Embryonic facial prominence (tissue), 1 donor: ENCODE results near the gene LMCD1.

ENCODE experiments used
- DNase-seq: peaks from one replicate; pipeline ENCODE4 v3.0.0-alpha.2; 2016; ENCODE audit errors: extremely low spot score

LMCD1 gene

GRCh38 chr3:8536096-8537056 lies 34.8 kb downstream of the LMCD1 start:
- DNase-seq = no peak

- no peak for DNase-seq
These were observed 35.8 kb downstream of the LMCD1 start for GRCh38 chr3:8537440-8537839.

- no peak for DNase-seq
These were observed 36.6 kb downstream of the LMCD1 start for GRCh38 chr3:8538223-8538622.

- DNase-seq = no peak
These were observed 37.3 kb downstream of the LMCD1 start for GRCh38 chr3:8538913-8539312.

- DNase-seq = no peak
These were observed 37.8 kb downstream of the LMCD1 start for GRCh38 chr3:8539419-8539818.

GRCh38 chr3:8540456-8540855 lies 38.8 kb downstream of the LMCD1 start:
- DNase-seq = no peak

GRCh38 chr3:8541486-8541885 lies 39.9 kb downstream of the LMCD1 start:
- no peak for DNase-seq

- DNase-seq = no peak
These were observed 40.8 kb downstream of the LMCD1 start for GRCh38 chr3:8542190-8543135.

GRCh38 chr3:8546609-8547008 lies 45.0 kb downstream of the LMCD1 start:
- no peak for DNase-seq

- no peak for DNase-seq
These were observed 47.1 kb downstream of the LMCD1 start for GRCh38 chr3:8548502-8549275.

GRCh38 chr3:8549354-8549753 lies 47.7 kb downstream of the LMCD1 start:
- DNase-seq = no peak

GRCh38 chr3:8550611-8551010 lies 49.0 kb downstream of the LMCD1 start:
- no peak for DNase-seq

GRCh38 chr3:8552223-8552762 lies 50.7 kb downstream of the LMCD1 start:
- no peak for DNase-seq

GRCh38 chr3:8553405-8553804 lies 51.8 kb downstream of the LMCD1 start:
- no peak for DNase-seq

- no peak for DNase-seq
These were observed 53.1 kb downstream of the LMCD1 start for GRCh38 chr3:8554696-8555095.

GRCh38 chr3:8555113-8555661 lies 53.6 kb downstream of the LMCD1 start:
- peak; percentile 43 for DNase-seq

- DNase-seq = no peak
These were observed 54.3 kb downstream of the LMCD1 start for GRCh38 chr3:8555725-8556472.

- DNase-seq = no peak
These were observed 54.8 kb downstream of the LMCD1 start for GRCh38 chr3:8556473-8556869.

- DNase-seq = no peak
These were observed 55.7 kb downstream of the LMCD1 start for GRCh38 chr3:8557298-8557697.

- DNase-seq = no peak
These were observed 57.0 kb downstream of the LMCD1 start for GRCh38 chr3:8558645-8559044.
